Inflammatory macrophage (primary cell): ENCODE data around the gene HSD17B12.
A peak's percentile ranks its signal among the peaks of the same experiment; 100 is the strongest.
"Not testable (repeated sequence)": the region's sequence is repeated elsewhere in the genome, so short reads cannot be mapped to it uniquely, and the experiment has no call there.

ENCODE experiments used
- DNase-seq, 2 donors: peaks; one replicate each; pipeline ENCODE4 v3.0.0-alpha.2; 2020 to 2022

HSD17B12 gene

DNA sequence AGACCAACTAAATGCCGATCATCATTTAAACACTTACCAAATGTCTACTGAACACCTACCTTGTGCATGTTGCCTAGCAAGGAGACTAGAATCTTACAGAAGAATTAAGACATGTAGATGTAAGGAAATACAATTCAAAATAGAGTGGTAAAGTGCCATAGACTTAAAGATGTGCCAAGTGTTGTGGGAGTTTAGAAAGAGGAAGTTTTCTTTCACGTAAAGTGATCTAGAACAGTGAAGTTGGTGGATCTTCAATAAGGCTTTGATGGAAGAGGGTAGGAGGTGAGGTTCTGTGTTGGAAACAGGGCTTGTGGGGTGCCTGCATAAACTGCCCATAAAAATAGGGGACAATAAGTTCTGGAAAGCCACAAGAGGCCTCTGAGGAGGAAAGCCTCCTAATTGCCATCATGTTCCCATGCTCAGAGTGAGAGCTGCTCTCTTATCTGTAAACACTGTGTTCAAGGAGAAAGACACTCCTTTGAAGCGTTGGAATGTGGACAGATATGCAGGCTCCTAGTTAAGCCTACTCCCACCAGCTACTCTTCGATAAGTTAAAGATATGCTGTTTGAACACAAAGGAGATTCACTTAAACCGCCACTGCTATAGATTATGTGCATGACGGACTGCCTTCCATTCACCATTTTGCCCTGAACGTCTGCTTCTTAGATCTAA, 66.7 kb downstream of the HSD17B12 start:
- DNase-seq: peak in 1 of 2 donors; percentile 7

DNA sequence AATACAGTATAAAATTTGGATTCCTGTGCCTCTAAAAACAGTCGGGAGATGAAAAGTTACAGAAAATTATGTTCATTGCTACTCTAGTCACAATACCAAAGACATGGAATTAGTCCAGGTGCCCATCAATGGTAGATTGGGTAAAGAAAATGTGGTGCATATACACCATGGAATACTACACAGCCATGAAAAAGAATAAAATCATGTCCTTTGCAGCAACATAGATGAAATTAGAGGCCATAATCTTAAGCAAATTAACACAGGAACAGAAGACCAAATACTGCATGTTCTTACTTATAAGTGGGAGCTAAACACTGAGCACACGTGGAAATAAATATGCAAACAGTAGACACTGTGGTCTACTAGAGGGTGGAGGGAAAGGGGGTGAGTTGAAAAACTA, 67.6 kb downstream of the HSD17B12 start:
- DNase-seq: no peak

DNA sequence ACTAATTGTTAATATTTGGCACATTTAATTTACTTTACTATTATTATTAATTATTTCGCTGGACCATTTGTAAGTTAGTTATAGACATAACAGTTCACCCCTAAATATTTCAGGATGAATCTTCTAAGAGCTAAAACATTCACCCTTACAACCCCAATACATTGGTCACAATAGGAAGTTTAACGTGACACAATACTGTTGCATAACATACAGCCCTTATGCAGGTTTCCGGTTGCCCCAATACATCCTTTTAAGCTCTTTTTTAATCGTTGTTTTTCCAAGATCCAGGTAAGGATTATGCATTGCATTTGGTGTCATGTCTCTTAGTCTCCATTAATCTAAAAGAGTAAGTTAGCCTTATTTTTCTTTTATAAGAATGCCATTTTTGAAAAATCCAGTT, 71.2 kb downstream of the HSD17B12 start:
- peak; percentile 13 to 59 for DNase-seq

DNA sequence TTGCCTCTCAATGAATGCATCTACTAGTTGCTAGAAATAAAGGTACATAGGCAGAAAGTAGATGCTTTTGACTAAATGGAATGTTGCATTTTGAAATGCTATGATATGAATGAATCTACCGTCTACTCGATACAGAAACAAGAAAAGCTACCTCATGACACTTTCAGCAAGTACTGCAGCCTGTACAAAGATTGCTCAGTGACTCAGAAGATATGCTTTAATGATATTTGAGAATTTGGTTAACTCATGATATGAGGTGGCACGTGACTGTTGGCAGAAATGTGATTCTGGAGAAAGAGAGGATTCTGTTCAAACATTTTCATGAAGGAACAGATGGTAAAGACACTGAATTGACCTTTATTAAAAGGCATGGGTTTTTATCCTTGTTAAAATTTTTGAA, 76.0 kb downstream of the HSD17B12 start:
- no peak for DNase-seq

DNA sequence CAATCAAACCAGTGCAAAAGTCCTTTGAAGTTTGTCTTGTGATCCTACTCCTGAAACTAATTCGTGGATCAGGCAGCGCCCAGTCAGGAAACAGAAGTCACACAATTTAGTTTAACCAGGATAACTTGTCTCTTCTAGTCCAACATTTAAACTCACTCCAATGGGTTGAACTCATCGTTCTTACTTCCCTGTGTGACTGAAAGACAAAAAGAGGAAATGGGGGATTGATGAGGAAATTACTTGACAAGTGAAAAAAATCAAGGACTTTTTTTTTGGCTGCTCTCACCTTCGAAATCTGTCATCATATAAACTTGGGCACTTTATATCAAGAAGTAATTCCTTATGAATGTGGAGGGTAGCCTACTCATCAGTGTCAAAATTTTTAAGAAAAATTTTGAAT, 78.4 kb downstream of the HSD17B12 start:
- DNase-seq: peak; percentile 24 to 57

DNA sequence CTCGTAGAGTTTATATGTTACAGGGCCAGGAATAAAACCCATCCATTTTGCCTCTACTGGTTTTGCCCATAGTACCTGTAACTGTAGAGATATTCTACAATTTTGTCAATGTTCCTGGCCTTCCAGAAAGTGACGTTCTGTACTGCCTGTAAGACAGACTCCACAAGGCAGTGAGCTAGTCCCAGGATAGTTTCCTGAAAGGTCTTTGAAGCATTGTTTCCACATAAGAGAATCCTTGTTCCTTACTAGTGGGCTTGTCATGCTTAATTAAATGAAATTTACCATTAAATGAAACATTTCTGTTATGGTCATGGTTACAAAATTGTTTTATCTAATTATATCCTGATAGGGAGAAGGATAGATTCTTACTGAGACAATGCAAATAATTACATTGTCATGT, 80.4 kb downstream of the HSD17B12 start:
- DNase-seq: no peak

DNA sequence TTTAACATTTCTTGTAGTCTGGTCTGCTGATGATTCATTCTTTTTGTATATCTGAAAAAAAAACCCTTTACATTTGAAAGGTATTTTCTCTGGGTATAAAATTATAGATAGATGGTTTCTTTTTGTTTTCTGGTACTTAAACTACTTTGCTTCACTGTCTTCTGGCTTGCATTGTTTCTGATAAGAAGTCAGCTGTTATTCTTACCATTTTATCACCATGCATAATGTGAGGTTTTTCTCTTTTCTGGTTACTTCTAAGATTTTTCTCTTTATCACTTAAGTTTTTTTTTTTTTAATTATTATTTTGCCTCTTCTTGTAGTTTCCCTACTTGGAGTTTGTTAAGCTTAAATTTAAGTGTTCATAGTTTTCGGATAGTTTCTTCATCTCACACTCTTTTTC, 84.7 kb downstream of the HSD17B12 start:
- DNase-seq: no peak

DNA sequence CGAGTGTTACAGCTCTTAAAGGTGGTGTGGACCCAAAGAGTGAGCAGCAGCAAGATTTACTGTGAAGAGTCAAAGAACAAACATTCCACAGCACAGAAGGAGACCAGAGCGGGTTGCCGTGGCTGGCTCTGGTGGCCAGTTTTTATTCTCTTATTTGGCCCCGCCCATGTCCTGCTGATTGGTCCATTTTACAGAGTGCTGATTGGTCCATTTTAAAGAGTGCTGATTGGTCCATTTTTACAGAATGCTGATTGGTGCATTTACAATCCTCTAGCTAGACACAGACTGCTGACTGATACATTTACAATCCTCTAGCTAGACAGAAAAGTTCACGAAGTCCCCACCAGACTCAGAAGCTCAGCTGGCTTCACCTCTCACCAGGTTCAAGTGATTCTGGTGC, 88.1 kb downstream of the HSD17B12 start:
- not testable (repeated sequence) for DNase-seq

DNA sequence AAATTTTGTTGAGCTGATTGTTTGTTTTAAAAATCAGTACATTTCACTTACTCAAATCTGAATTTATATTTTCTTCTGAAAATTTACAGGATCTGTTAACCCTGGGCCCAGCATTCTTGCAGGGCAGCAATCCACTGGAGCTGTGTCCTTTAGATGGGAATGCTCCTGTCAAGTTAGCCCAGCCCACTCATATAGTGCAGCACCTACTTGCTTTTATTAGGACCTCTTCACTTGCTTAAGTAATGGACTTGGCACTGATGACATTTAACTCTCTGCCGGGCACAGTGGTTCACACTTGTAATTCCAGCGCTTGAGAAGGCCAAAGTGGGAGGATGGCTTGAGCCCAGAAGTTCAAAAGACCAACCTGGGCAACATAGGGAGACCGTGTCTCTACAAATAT, 89.6 kb downstream of the HSD17B12 start:
- no peak for DNase-seq

DNA sequence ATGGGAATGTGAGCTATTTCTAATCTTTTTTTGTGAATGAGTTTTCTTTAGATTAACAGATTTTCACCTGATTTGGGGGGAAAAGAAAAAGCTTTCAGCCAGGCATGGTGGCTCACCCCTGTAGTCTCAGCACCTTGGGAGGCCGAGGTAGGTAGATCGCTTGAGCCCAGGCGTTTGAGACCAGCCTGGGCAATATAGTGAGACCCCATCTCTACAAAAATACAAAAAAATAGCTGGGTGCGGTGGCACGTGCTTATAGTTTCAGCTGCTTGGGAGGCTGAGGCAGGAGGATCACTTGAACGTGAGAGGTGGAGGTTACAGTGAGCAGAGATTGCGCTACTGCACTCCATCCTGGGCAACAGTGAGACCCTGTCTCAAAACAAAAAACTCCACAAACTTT, 92.2 kb downstream of the HSD17B12 start:
- DNase-seq: no peak

DNA sequence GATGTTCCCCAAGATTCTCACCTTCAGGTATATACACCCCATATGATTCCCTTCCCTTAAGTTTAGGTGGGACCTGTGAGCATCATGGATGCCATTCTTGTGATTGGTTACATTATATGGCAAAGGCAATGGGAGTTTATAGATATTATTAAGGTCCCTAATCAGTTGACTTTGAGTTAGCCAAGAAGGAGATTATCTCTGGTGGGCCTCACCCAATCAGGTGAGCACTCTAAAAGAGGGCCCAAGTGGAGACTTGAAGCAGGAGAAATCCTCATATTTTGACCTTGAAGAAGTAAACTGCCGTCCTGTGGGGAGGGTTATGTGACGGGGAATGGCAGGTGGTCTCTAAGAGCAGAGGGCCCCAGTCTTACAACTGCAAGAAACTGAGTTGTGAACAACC, 94.2 kb downstream of the HSD17B12 start:
- no peak for DNase-seq

DNA sequence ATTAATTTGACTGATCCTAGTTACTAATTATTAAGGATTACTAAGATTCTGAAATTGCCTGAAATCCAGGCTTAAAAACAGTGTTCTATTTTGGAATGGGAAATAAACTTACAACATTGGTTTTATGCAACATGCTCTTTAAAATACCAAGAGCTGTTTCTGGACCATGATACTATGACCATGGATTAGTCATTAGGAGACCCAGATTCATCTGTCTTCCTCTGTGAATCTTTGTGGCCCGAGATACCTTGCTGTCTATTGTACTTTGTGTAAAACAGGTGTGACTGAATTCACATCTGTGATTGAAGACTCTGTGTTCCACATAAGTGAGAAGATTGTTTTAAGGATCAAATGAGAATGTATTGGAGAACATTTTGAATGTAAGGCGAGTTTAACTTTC, 98.8 kb downstream of the HSD17B12 start:
- no peak for DNase-seq

DNA sequence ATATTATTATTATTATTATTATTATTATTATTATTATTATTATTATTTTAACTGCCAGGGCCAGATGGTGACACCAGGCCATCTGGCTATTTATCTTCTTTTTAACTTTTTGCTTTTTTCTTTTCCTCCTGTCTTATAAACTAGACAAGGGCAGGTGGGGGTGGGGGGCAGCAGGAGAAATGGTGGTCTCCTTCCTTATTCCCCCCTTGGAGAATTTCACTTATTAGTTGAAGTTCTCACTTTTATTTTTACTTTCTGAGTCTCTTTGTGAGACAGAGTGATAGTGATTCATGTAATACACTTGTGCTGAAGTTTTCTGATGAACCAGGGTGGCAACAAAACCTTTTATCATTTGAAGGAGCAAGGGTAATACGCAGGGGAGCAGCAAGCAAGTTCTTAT, 103.8 kb downstream of the HSD17B12 start:
- no peak for DNase-seq

DNA sequence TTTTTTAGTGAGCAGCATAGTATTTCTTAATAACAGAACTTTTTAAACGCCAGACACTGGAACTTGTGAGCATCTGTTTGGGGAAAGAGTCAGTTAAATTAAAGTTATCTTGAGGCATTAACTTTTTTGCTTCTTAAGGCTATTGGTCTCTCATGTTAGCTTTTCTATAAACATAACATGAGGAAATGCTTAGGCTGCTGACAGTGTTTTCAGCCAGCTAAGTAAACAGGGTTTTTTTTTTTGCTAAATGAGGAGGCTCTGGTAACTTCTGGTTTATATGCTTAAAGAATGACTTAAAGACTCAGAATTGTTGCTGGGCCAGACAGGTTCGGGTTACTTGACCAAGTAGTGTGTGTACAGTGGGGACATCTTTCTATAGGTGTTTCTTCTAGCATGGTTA, 104.3 kb downstream of the HSD17B12 start:
- DNase-seq: no peak

DNA sequence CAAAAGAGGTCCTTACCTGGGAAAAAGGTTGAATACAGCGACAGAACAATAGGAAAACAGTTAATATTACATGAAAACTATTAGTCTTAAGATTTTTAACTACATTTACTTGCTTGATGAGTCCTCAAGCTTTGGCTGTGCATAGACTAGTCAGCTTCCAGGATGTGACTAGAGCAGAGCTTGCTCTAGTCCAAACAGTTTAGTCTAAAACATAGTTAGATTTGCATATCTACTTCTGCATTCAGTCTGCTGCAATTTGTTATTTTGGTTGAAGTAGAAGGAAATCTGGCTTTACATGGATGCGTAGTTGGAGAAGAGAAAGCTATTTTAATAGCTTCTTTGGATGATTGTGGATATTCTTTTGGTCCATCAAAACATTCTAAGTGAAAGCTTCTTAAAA, 104.8 kb downstream of the HSD17B12 start:
- DNase-seq: no peak

DNA sequence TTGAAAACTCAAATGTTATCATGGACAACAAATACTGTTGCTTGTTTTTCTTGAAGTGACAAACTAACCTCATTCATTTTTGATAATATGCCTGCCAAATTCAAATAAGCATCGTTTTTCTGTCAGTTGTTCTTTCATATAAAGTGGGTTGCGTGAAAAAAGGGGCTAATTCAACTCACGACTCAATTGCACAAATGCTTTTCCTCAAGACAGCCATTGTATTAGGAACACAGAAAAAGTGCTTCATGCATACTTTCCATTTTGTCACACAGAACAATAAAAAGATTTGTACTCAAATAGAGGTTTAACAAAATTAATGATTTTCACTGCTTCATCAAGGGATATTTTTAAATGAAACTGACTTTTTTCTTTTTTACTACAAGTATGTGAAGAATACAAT, 105.5 kb downstream of the HSD17B12 start:
- no peak for DNase-seq

DNA sequence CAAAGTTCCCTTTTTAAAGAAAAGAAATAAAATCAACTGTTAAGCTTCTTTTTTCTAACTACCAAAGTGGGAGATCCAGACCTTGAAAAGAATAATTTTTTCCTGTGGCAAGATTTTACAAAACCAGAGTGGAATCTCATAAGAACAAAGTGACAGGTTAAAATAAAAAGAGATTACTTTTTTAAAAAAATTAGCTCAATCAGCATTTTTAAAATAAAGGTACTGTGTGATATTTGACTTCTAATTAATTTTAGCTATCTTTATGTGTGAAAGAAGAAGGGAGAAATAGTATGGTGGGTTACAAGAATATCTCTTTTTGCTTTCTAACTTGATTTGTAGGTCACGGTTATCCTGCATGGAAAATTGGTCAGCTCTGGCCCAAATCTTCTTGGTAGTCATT, 107.3 kb downstream of the HSD17B12 start:
- no peak for DNase-seq

DNA sequence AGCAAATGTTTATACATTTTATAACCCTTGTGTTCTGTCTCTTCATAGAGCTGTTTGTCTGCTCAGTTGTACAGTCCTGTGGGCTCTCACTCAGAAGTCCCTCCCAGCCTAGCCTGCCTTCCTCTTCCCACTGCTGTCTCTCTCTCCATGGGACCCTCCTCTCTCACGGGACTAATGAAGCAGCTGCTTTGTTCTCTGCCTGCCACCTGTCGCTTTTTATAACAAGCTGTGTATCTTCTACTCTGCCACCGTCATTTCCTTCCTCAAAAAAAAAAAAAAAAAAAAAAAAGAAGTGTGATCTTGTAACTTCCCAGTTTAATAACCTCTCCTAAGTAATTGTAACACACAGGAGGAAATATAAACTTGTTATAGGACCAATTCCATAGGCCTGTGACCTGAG, 107.9 kb downstream of the HSD17B12 start:
- DNase-seq: peak; percentile 34 to 66

DNA sequence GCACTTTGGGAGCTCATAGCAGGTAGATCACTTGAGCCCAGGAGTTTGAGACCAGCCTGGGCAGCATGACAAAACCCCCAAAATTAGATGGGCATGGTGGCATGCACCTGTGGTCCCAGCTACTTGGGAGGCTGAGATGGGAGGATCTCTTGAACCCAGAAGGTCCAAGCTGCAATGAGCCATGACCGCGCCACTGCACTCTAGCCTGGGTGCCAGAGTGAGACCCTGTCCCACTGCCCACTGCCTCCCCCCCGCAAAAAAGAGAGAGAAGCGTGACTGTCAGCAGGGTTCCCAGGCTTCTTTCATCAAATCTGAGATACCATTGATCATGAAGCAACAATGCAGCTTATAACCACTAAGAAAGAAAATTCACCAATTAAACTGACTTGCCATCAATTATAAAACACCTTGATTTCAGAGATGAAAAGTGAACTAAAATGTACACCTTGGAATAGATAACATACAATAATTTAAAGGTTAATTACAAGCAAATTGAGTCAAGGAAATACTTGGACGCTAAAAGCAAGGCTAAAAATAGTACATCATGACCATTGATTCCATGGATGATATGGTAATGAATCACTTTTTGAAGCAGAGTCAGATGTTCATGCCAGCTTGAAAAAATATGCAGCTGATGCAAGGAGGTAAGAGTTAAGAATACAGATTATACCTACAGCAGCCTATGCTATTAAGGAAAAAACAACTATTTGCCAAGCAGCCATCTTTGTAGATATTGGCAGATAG, 109.3 kb downstream of the HSD17B12 start:
- DNase-seq: no peak

DNA sequence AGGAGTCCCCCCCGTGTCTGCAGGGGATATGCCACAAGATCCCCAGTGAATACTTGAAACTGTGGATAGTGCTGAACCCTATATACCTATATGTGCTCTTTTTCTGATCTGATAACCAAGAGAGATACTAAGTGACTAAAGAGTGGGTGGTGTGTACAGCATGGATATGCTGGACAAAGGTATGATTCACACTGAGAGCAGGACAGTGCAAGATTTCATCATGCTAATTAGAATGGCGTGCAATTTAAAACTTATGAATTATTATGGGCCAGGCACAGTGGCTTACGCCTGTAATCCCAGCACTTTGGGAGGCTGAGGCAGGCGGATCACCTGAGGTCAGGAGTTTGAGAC, 109.9 kb downstream of the HSD17B12 start:
- DNase-seq: no peak

DNA sequence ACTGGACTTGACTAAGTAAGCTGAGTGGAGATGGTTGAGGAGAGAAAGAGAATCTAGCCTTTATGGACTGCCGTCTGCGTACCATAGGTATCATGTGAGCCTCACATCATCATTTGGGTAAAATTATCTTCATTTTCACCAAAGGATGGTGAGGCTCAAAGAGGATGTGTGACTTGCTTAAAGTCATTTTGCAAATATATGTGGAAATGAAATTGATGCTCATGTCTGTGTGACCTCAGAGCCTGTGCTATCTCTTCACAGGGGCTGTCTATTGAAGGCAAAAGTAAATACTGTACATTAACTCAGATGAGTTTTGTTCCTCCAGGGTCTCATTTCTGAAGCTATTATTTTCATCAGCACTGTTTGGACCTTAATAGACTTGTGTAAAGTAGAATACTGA, 116.8 kb downstream of the HSD17B12 start:
- DNase-seq: no peak

DNA sequence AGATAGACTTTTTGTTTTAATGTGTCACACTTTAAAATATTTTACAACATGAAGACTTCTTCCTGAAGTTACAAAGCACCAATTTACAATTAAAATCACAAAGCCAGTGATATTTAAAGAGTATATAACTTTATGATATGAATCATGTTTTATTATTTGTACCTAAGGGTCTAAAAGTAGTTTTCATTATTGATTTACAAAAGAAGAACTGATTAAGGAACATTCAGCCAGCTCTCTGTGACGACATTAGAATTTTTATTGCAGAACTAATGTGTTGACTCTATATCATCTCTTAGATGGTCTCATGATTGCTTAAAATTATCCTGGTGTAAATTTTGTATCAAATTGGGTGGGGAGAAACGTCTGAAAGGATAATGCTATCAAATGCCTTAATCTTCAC, 117.3 kb downstream of the HSD17B12 start:
- DNase-seq: no peak

DNA sequence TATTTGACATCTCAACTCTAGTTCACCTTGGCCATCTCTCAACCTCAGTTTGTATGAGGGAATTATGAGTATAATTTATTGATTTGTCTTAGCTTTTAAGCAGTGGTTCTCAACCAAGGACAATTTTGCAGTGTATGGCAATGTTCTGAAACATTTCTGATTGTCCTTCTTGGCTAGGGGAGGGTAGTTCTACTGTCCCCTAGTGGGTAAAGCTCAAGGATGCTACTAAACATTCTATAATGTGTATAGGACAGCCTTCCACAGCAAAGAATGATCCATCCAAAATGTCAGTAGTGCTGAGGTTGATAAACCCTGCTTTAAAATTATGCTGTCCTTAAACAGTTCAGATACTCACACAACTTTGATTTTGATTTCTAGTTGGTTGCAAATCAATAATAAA, 122.0 kb downstream of the HSD17B12 start:
- no peak for DNase-seq

DNA sequence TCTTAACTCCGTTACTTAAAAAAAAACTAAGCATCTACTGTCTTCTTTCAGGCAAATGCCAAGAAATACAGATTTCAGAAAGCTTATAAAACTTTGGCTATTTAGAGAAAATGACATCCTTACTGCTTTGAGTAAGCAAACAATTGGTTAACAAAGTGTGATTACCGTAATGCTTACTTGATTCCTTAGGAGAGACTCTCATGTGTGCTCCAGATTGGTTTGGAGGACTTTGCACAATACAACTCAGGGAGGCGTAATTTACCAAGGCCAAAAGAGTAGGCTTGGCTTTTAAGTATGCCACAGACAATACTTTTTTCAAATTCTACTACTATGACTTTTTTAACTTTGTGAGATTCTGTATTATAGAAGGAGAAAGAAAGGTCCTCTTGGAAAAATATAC, 123.2 kb downstream of the HSD17B12 start:
- no peak for DNase-seq

DNA sequence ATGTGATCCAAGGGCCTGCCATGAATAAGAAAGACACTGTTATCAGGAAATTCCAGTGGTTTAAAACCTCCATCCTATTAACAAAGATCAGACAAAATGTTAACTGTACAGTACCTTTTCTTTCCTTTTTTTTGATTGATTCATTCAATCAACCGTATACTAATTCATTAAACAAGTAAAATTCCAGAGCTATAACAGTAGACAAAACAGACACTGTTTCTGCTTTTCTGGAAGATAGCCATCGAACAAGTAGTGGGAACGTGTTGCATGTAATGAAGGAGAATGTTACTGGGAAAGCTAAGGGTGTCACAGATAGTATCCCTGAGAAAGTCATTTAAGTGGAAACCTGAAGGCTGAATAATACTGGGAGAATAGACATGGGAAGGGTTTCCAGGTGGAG, 126.4 kb downstream of the HSD17B12 start:
- no peak for DNase-seq
